Measurements from ENCODE around the gene SEMA5A. TPM values are rescaled to one million over a fixed set of nuclear protein-coding genes. Genes with fewer than 3 reads are reported as not detected.

The SEMA5A gene
- total and polyA plus RNA-seq, 2 of the 8 experiments (the other 6 are each of a cell fraction or from before 2014, with no cell fraction given): 5.3 to 8.9 TPM

DNA sequence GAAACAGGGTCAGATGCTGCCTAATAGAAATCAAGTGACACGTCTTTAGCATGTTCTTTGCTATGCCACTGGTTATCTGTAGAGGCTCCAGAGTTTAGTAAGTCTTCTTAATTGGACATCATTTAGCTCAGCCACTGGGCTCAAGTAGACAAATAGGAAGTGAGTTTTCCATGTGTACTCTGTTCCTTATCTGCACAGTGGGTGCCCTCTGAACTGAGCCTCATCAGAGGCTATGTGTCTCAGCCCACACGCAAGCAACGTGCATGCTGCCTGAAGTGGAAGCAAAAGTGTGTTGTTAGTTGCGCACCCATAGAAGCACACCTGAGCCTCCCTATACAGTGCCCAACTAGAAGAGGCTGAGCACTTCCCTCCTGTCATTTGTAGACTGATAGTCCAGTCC is 134.7 kb downstream of the SEMA5A start:
- no peak for DNase-seq (ENCODE audit: low read depth in 1 of 2, low spot score in 2 of 2)
- H2AK5ac ChIP-seq (ENCODE audit: low read depth, low read length): no peak overlapping the region
- no peaks in the 10 kb centered on the region for H3K9me3 ChIP-seq (ENCODE audit: insufficient read depth in 2 of 2, low read depth in 1 of 2, low read length in 1 of 2)
- no peak overlapping the region for H3K4me2 ChIP-seq (ENCODE audit: insufficient read depth in 1 of 2, low read depth in 2 of 2, low read length in 2 of 2)
- H3K27ac ChIP-seq (ENCODE audit: low read depth, low read length): no peak overlapping the region
- H4K20me1 ChIP-seq (replicated peaks in 1 of 2; ENCODE audit: control insufficient read depth in 1 of 2, insufficient read depth in 2 of 2, low read length in 2 of 2): peaks cover 2 to 4% of the 10 kb centered on the region in 2 experiments
- H3K4me1 ChIP-seq (replicated peaks in 1 of 4; ENCODE audit: control insufficient read depth in 3 of 4, insufficient read depth in 4 of 4, low read length in 3 of 4): peaks cover 0 to 3% (median 1%) of the 10 kb centered on the region in 4 experiments; a peak in 3 of 7 replicates
- H3K4me3 ChIP-seq (ENCODE audit: extremely low read depth in 1 of 4, insufficient read depth in 2 of 4, low read depth in 3 of 4, low read length in 4 of 4): no peak overlapping the region
- H3K23me2 ChIP-seq (ENCODE audit: low read depth, low read length): peaks cover 5% of the 10 kb centered on the region; the same call in 1 of the 2 replicates
- FAIRE-seq: no peak
- no peak overlapping the region for H2BK120ac ChIP-seq (replicated peaks; ENCODE audit: low read depth, low read length)
- no peak overlapping the region for H2BK20ac ChIP-seq (ENCODE audit: low read length)
- ChIA-PET CTCF (ENCODE audit: partially characterized antibody) (interaction anchor here (0.6 kb wide), 1 partner anchor 256 kb away, joined by 3 read pairs; no protein-coding TSS in a partner anchor), POLR2A (ENCODE audit: partially characterized antibody) (no interaction called here)
- H2AFZ ChIP-seq (ENCODE audit: low read length): no peak overlapping the region
- no peak overlapping the region for H4K8ac ChIP-seq (ENCODE audit: extremely low read depth, insufficient read depth, low read length)
- no peaks in the 10 kb centered on the region; a peak in 1 of 7 replicates for H3K27me3 ChIP-seq (replicated peaks in 1 of 4; ENCODE audit: control insufficient read depth in 3 of 4, extremely low read depth in 1 of 4, insufficient read depth in 3 of 4, low read length in 3 of 4)
- H3K56ac ChIP-seq (replicated peaks; ENCODE audit: insufficient read length, low read depth, low read length): no peak overlapping the region
- H3K4ac ChIP-seq (replicated peaks; ENCODE audit: insufficient read length, low read depth, low read length): no peak overlapping the region
- H3K36me3 ChIP-seq (ENCODE audit: control insufficient read depth in 2 of 4, insufficient read depth in 4 of 4, low read length in 3 of 4): no peaks in the 10 kb centered on the region
- no peaks in the 10 kb centered on the region; the same call in 1 of the 2 replicates for H3K79me1 ChIP-seq (ENCODE audit: low read depth, low read length)
- no peak overlapping the region for H3K14ac ChIP-seq (ENCODE audit: insufficient read length)
- H3K23ac ChIP-seq (ENCODE audit: insufficient read length): no peak overlapping the region
- H2BK15ac ChIP-seq (ENCODE audit: low read length): no peak overlapping the region
- no peak overlapping the region for H2BK12ac ChIP-seq (ENCODE audit: low read depth, low read length)
- H4K5ac ChIP-seq (ENCODE audit: insufficient read length, low read depth, low read length): no peak overlapping the region
- no peak overlapping the region for H2BK5ac ChIP-seq (ENCODE audit: low read depth, low read length)
- no peak overlapping the region for H3K9ac ChIP-seq (replicated peaks in 1 of 4; ENCODE audit: extremely low read depth in 1 of 4, low read depth in 3 of 4, low read length in 3 of 4)
- no peak overlapping the region for H3K18ac ChIP-seq (ENCODE audit: extremely low read depth, low read length)
- no peaks in the 10 kb centered on the region for H3K79me2 ChIP-seq (ENCODE audit: control insufficient read depth in 1 of 2, insufficient read depth in 2 of 2, low read length in 2 of 2)
- H4K91ac ChIP-seq (replicated peaks; ENCODE audit: insufficient read length, low read length): no peak overlapping the region
- 79% methylated on average over 4 of the region's 4 CpGs; no CpG with 5 or more reads in 1 of the 2 experiments for WGBS, 2 experiments (ENCODE audit: extremely low coverage in 1 of 2, insufficient coverage in 1 of 2, insufficient read length in 1 of 2, insufficient replicate concordance in 2 of 2, low coverage in 1 of 2, low lambda C conversion rate in 2 of 2, missing lambda C conversion rate in 1 of 2)
- TF ChIP-seq CTCF (IDR thresholded peaks at IDR 0.05; ENCODE audit: control extremely low read depth in 1 of 3, insufficient read depth in 1 of 3, low read depth in 1 of 3, low read length in 3 of 3) (no peak), ASH2L (IDR thresholded peaks at IDR 0.05; ENCODE audit: low read length) (no peak), HDAC2 (IDR thresholded peaks at IDR 0.05; ENCODE audit: borderline replicate concordance in 1 of 2, low read depth in 2 of 2, low read length in 2 of 2) (no peak), EZH2 (IDR thresholded peaks at IDR 0.05; ENCODE audit: low read depth, low read length, severe bottlenecking) (no peak), CBX8 (IDR thresholded peaks at IDR 0.05; ENCODE audit: borderline replicate concordance, low read depth, low read length) (no peak), POU5F1 (IDR thresholded peaks at IDR 0.05; ENCODE audit: low read depth, low read length) (no peak), RFX5 (IDR thresholded peaks at IDR 0.05; ENCODE audit: borderline replicate concordance, low read depth, low read length) (no peak), GABPA (IDR thresholded peaks at IDR 0.05; ENCODE audit: borderline replicate concordance, insufficient read depth, low read length) (no peak), SIRT6 (IDR thresholded peaks at IDR 0.05; ENCODE audit: low read length) (no peak)
- TF ChIP-seq, protein P1, sequence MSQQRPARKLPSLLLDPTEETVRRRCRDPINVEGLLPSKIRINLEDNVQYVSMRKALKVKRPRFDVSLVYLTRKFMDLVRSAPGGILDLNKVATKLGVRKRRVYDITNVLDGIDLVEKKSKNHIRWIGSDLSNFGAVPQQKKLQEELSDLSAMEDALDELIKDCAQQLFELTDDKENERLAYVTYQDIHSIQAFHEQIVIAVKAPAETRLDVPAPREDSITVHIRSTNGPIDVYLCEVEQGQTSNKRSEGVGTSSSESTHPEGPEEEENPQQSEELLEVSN (IDR thresholded peaks at IDR 0.05): no peak

Data from H1 (cell line).